HG02571 (cell line): ENCODE data around the gene TBC1D1.

Experiments
- ATAC-seq: cut with Tn5 transposase; IDR thresholded peaks from one replicate; pipeline ENCODE4 v1.9.1; 2021; ENCODE audit warnings: mild to moderate bottlenecking, moderate library complexity; ENCODE audit not compliant: unreplicated experiment

The TBC1D1 gene

GRCh38 chr4:38036548-38036947 is 145.7 kb downstream of the TBC1D1 start:
- no peak for ATAC-seq

GRCh38 chr4:38037612-38038011 is 146.7 kb downstream of the TBC1D1 start:
- no peak for ATAC-seq

GRCh38 chr4:38040619-38041018 is 149.7 kb downstream of the TBC1D1 start:
- no peak for ATAC-seq

GRCh38 chr4:38044060-38044459 is 153.2 kb downstream of the TBC1D1 start:
- no peak for ATAC-seq

GRCh38 chr4:38045289-38045988 is 154.6 kb downstream of the TBC1D1 start:
- ATAC-seq, result no peak

GRCh38 chr4:38046727-38047489 is 156.0 kb downstream of the TBC1D1 start:
- no peak for ATAC-seq

- no peak for ATAC-seq
Measured at GRCh38 chr4:38049545-38050170, 158.8 kb downstream of the TBC1D1 start.

- no peak for ATAC-seq
Measured at GRCh38 chr4:38050560-38051350, 159.9 kb downstream of the TBC1D1 start.

GRCh38 chr4:38055566-38055965 is 164.7 kb downstream of the TBC1D1 start:
- no peak for ATAC-seq

GRCh38 chr4:38056011-38056685 is 165.3 kb downstream of the TBC1D1 start:
- ATAC-seq, result no peak

GRCh38 chr4:38058151-38058550 is 167.3 kb downstream of the TBC1D1 start:
- no peak for ATAC-seq

GRCh38 chr4:38060829-38061431 is 170.0 kb downstream of the TBC1D1 start:
- no peak for ATAC-seq

GRCh38 chr4:38062088-38062775 is 171.3 kb downstream of the TBC1D1 start:
- ATAC-seq, result no peak

- no peak for ATAC-seq
Measured at GRCh38 chr4:38062776-38063097, 171.9 kb downstream of the TBC1D1 start.

- ATAC-seq, result no peak
Measured at GRCh38 chr4:38065176-38065575, 174.3 kb downstream of the TBC1D1 start.

- no peak for ATAC-seq
Measured at GRCh38 chr4:38065900-38066299, 175.0 kb downstream of the TBC1D1 start.

GRCh38 chr4:38067499-38067898 is 176.6 kb downstream of the TBC1D1 start:
- no peak for ATAC-seq

GRCh38 chr4:38068107-38068506 is 177.2 kb downstream of the TBC1D1 start:
- no peak for ATAC-seq

- ATAC-seq, result no peak
Measured at GRCh38 chr4:38069271-38069760, 178.4 kb downstream of the TBC1D1 start.
